Neural progenitor cell (in vitro differentiated cells): Measurements from ENCODE around the gene THSD4. TPM values are rescaled to one million over a fixed set of nuclear protein-coding genes. Genes with fewer than 3 reads are reported as not detected.
A peak's percentile ranks its signal among the peaks of the same experiment; 100 is the strongest.

Experiments
- DNase-seq: peaks from one replicate; pipeline ENCODE4 v3.0.0-alpha.2; 2016; ENCODE audit warnings: low spot score
- H2AFZ ChIP-seq: fragments of 200-600 bp; sonication (generic); replicated peaks from 2 replicates; pipeline ENCODE4 v1.6.1; 2016; ENCODE audit warnings: antibody characterized with exemption
- H3F3A ChIP-seq: fragments of 200-600 bp; sonication (generic); 2 replicates; pipeline ENCODE4 v1.6.1; 2016; ENCODE audit warnings: antibody characterized with exemption, low read depth
- H3K27ac ChIP-seq: fragments of 200-600 bp; sonication (generic); 2 replicates; pipeline ENCODE4 v1.5.1; 2016; ENCODE audit warnings: mild to moderate bottlenecking
- H3K27me3 ChIP-seq: fragments of 200-600 bp; sonication (generic); 2 replicates; pipeline ENCODE4 v1.6.1; 2016; ENCODE audit warnings: mild to moderate bottlenecking, moderate library complexity
- H3K36me3 ChIP-seq: fragments of 200-600 bp; sonication (generic); 2 replicates; pipeline ENCODE4 v1.5.1; 2016
- H3K4me1 ChIP-seq: fragments of 200-600 bp; sonication (generic); 2 replicates; pipeline ENCODE4 v1.6.1; 2016; ENCODE audit warnings: mixed run types
- H3K4me2 ChIP-seq: fragments of 200-600 bp; sonication (generic); 2 replicates; pipeline ENCODE4 v1.6.1; 2016
- H3K4me3 ChIP-seq: fragments of 200-600 bp; sonication (generic); 2 replicates; pipeline ENCODE4 v1.5.1; 2016
- H3K79me2 ChIP-seq: fragments of 200-600 bp; sonication (generic); 2 replicates; pipeline ENCODE4 v1.6.1; 2016; ENCODE audit warnings: low read depth
- H3K9ac ChIP-seq: fragments of 200-600 bp; sonication (generic); 2 replicates; pipeline ENCODE4 v1.6.1; 2016
- H3K9me3 ChIP-seq: fragments of 200-600 bp; sonication (generic); 2 replicates; pipeline ENCODE4 v1.5.1; 2016; ENCODE audit warnings: low read depth
- H4K20me1 ChIP-seq: fragments of 200-600 bp; sonication (generic); 2 replicates; pipeline ENCODE4 v1.6.1; 2016; ENCODE audit warnings: low read depth
- H3K27ac Mint-ChIP-seq: 3 replicates; pipeline ENCODE4 v1.8.0; 2021; ENCODE audit warnings: mixed read lengths
- H3K27me3 Mint-ChIP-seq: 2 replicates; pipeline ENCODE4 v1.8.0; 2022; ENCODE audit warnings: low read depth, mild to moderate bottlenecking, inconsistent platforms, moderate library complexity, mixed read lengths; ENCODE audit not compliant: insufficient read depth
- H3K36me3 Mint-ChIP-seq: 3 replicates; pipeline ENCODE4 v1.8.0; 2021; ENCODE audit warnings: mixed read lengths
- H3K4me1 Mint-ChIP-seq: 3 replicates; pipeline ENCODE4 v1.8.0; 2021; ENCODE audit warnings: mixed read lengths
- H3K4me3 Mint-ChIP-seq: 3 replicates; pipeline ENCODE4 v1.8.0; 2021; ENCODE audit warnings: mild to moderate bottlenecking, moderate library complexity, mixed read lengths
- H3K9me3 Mint-ChIP-seq: 3 replicates; pipeline ENCODE4 v1.8.0; 2020; ENCODE audit warnings: mixed read lengths
- EZH2 ChIP-seq: fragments of 200-600 bp; sonication (generic); IDR thresholded peaks from 2 replicates; pipeline ENCODE4 v1.6.1; 2017; ENCODE audit warnings: antibody characterized with exemption, mild to moderate bottlenecking, moderate library complexity
- EZH2phosphoT487 ChIP-seq: fragments of 200-600 bp; sonication (generic); IDR thresholded peaks from 2 replicates; pipeline ENCODE4 v1.6.1; 2017; ENCODE audit warnings: antibody characterized with exemption
- total RNA-seq: library from RNA; depleted of rRNA; stranded (reverse); fragments of >200 nt; gene quantifications from 2 replicates; pipeline ENCODE4 v1.2.3, GENCODE V29; 2015; ENCODE audit warnings: low replicate concordance
- TF ChIP-seq, protein P1 (sequence below): fragments of 200-600 bp; sonication (generic); IDR thresholded peaks from 2 replicates; pipeline ENCODE4 v1.5.1; 2017; ENCODE audit warnings: antibody characterized with exemption, mild to moderate bottlenecking

THSD4 gene
- total RNA-seq, 1 donor from 2014 or later = 2.4 TPM

DNA sequence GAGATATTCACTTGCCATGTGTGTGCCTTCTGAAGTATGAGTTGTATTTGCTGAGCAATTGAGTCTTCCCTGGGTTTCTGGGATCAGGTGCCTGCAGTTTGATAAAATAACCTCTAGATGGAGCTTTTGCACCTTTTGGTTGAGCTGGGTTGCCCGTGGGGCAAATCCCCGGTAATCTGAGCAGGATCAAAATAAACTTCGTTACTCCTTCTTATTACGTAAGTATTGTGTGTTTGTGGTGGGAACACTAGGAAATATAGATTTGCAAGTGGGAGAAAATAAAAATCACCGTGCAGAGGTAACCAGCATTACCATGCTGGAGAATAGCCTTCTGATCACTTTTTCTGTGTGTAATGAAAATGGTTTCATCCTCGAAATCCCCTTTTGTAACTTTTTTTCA is 417.7 kb downstream of the THSD4 start:
- no peak overlapping the region for H3K9ac ChIP-seq
- no peaks in the 10 kb centered on the region for H3K27me3 ChIP-seq
- Mint-ChIP-seq H3K27me3 (peaks cover 6% of the 10 kb centered on the region), H3K27ac (no peak overlapping the region), H3K4me1 (no peaks in the 10 kb centered on the region), H3K9me3 (peaks cover 13% of the 10 kb centered on the region), H3K36me3 (peaks cover 2% of the 10 kb centered on the region), H3K4me3 (no peak overlapping the region)
- H3K4me3 ChIP-seq = no peak overlapping the region
- H3K36me3 ChIP-seq = no peaks in the 10 kb centered on the region
- H3K4me1 ChIP-seq = peaks cover 2% of the 10 kb centered on the region
- peak; percentile 47 for DNase-seq
- H4K20me1 ChIP-seq = no peaks in the 10 kb centered on the region
- H3K9me3 ChIP-seq = no peaks in the 10 kb centered on the region
- H3K4me2 ChIP-seq = no peak overlapping the region
- no peak overlapping the region for H3K27ac ChIP-seq
- TF ChIP-seq, protein P1, sequence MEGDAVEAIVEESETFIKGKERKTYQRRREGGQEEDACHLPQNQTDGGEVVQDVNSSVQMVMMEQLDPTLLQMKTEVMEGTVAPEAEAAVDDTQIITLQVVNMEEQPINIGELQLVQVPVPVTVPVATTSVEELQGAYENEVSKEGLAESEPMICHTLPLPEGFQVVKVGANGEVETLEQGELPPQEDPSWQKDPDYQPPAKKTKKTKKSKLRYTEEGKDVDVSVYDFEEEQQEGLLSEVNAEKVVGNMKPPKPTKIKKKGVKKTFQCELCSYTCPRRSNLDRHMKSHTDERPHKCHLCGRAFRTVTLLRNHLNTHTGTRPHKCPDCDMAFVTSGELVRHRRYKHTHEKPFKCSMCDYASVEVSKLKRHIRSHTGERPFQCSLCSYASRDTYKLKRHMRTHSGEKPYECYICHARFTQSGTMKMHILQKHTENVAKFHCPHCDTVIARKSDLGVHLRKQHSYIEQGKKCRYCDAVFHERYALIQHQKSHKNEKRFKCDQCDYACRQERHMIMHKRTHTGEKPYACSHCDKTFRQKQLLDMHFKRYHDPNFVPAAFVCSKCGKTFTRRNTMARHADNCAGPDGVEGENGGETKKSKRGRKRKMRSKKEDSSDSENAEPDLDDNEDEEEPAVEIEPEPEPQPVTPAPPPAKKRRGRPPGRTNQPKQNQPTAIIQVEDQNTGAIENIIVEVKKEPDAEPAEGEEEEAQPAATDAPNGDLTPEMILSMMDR = peak; percentile 90
- no peak for TF ChIP-seq EZH2
- peaks cover 1% of the 10 kb centered on the region for H3F3A ChIP-seq
- H2AFZ ChIP-seq = no peak overlapping the region
- H3K79me2 ChIP-seq = no peaks in the 10 kb centered on the region

DNA sequence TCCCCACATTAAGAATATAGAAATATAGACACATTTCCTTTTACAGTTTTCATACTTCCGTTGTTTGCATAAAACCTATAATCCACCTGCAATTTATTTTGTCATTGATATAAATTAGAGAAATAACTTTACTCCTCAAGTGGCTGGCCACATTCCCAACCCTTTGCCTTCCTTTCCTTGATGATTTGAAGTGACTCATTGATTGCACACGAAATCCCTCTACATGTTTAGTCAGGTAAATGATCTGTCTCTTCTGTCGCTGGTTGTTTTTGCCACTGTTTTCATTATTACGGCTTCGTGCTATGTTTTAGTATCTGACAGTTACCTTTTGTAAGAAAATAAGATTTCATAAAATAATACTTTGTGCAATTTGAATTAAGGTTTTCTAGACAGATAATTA is 422.9 kb downstream of the THSD4 start:
- no peak overlapping the region for H3K4me3 Mint-ChIP-seq

DNA sequence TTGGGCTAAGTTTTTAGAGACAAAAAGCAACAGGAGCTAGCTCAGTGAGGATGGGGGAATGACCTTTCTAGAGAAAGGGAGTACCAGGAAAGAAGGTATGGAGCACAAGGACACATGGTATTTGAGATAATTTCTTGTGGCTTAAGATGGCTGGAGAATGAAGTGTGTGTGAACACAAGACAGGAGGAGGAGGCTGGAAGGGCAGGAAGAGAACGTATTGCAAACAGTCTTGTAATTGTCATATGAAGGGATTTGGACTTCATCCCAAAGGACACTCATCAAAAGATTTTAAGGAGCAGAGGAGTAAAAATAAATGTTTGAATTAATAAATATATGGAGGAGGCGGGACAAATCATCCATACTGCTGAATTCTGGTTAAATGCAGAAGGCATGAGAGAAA is 426.5 kb downstream of the THSD4 start:
- no peak for DNase-seq
- Histone ChIP-seq H3K4me3 (no peak overlapping the region), H2AFZ (no peak overlapping the region), H3K27me3 (no peaks in the 10 kb centered on the region), H3F3A (peaks cover 13% of the 10 kb centered on the region), H3K9ac (no peak overlapping the region), H3K36me3 (no peaks in the 10 kb centered on the region), H3K9me3 (no peaks in the 10 kb centered on the region), H3K4me1 (peaks cover 20% of the 10 kb centered on the region), H3K4me2 (no peak overlapping the region), H4K20me1 (no peaks in the 10 kb centered on the region), H3K27ac (no peak overlapping the region), H3K79me2 (no peaks in the 10 kb centered on the region)
- Mint-ChIP-seq H3K27ac (no peak overlapping the region), H3K9me3 (no peaks in the 10 kb centered on the region), H3K4me1 (peaks cover 5% of the 10 kb centered on the region), H3K27me3 (peaks cover 4% of the 10 kb centered on the region), H3K36me3 (no peaks in the 10 kb centered on the region), H3K4me3 (no peak overlapping the region)
- no peak for TF ChIP-seq EZH2phosphoT487
- no peak for TF ChIP-seq EZH2
- TF ChIP-seq, protein P1 = no peak

More for the DNA sequence above, 422.9 kb downstream of the THSD4 start:
- Mint-ChIP-seq H3K36me3 (no peaks in the 10 kb centered on the region), H3K4me1 (peaks cover 5% of the 10 kb centered on the region), H3K27me3 (no peaks in the 10 kb centered on the region), H3K27ac (no peak overlapping the region), H3K9me3 (peaks cover 4% of the 10 kb centered on the region)
- H3K4me3 ChIP-seq = no peak overlapping the region
- H3K4me2 ChIP-seq = peak overlapping the region; percentile 53
- H3K27ac ChIP-seq = peak overlapping the region; percentile 75
- H3K79me2 ChIP-seq = no peaks in the 10 kb centered on the region
- H3K36me3 ChIP-seq = no peaks in the 10 kb centered on the region
- H3F3A ChIP-seq = peaks cover 13% of the 10 kb centered on the region
- no peak overlapping the region for H2AFZ ChIP-seq
- no peak for TF ChIP-seq EZH2phosphoT487
- TF ChIP-seq, protein P1 = no peak
- TF ChIP-seq EZH2 = no peak
- no peak overlapping the region for H3K9ac ChIP-seq
- H3K9me3 ChIP-seq = no peaks in the 10 kb centered on the region
- H3K4me1 ChIP-seq = peaks cover 18% of the 10 kb centered on the region
- DNase-seq = no peak
- H4K20me1 ChIP-seq = no peaks in the 10 kb centered on the region
- H3K27me3 ChIP-seq = no peaks in the 10 kb centered on the region
